PC-3 (cell line): ENCODE data around the gene ALG14.

Experiments used
- CTCF ChIP-seq: fragments of 300-600 bp; sonication (generic); conservative IDR thresholded peaks from 2 replicates; pipeline ENCODE4 v1.5.1; 2017; ENCODE audit warnings: antibody characterized with exemption, low read depth, mild to moderate bottlenecking, low read length
- EZH2 ChIP-seq: fragments of 300-600 bp; sonication (generic); IDR thresholded peaks from one replicate; pipeline ENCODE4 v1.6.1; 2017; ENCODE audit warnings: antibody characterized with exemption, mild to moderate bottlenecking, low read length; ENCODE audit not compliant: unreplicated experiment

DNA sequence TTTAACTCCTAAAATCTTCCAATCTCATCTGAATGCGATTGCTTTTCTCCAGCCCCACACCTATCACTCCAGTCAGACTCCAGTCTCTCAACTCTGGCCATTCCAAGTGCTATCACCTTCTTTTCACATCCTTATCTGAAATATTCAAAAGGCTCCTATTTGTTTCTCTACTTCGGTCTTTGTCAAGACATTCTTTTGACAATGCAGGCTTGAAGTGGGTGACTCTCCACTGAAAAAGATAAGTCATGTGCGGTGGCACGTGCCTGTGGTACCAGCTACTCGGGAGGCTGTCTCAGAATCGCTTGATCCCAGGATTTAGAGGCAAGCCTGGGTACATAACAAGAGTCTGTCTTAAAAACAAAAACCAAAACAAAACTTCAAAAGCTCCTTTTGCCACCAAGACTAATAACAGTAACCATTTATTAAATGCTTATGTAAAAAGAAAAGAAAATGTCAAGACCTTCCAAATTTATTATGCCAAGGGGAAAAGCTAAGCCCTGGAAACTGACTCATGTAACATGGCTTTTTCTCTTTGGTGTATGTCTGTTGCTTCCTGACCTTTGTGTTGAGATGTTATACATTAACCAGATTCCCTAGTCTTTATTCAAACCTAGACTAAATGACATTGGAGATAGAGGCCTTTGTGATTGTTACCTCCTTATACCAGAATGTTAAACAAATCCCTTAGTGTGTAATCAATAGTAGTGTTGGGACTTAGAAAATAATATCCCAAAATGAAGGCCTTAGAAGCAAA, 3.6 kb downstream of the ALG14 start:
- TF ChIP-seq CTCF (no peak), EZH2 (no peak)
